SK-N-SH (cell line): ENCODE results near the gene KCNIP4. TPM values are rescaled to one million over a fixed set of nuclear protein-coding genes. Genes with fewer than 3 reads are reported as not detected.

Experiments
- CTCF ChIA-PET: fragments of 300-600, 350-600 bp; formaldehyde crosslinking; extraction: SDS; loops from one replicate; lab custom pipeline; 2021; lab: Yijun Ruan, JAX
- POLR2A ChIA-PET: fragments of 350-600 bp; sonication (Branson Sonifier 250); formaldehyde crosslinking; extraction: SDS; loops from one replicate; lab custom pipeline; 2020; ENCODE audit warnings: antibody characterized with exemption, inconsistent platforms; lab: Yijun Ruan, JAX
- DNase-seq: peaks from one replicate; pipeline ENCODE4 v3.0.0; 2012
- H2AFZ ChIP-seq: fragments of 200-600 bp; sonication (generic); 2 replicates; pipeline ENCODE4 v1.8.1; 2016; ENCODE audit warnings: antibody characterized with exemption, mild to moderate bottlenecking, low read depth
- H3F3A ChIP-seq: fragments of 200-600 bp; sonication (generic); replicated peaks from 2 replicates; pipeline ENCODE3; 2016; ENCODE audit warnings: antibody characterized with exemption, mild to moderate bottlenecking; ENCODE audit not compliant: insufficient read depth
- H3K27ac ChIP-seq, 2 experiments: fragments of 200-500 bp in 1 of 2; fragments of 200-600 bp in 1 of 2; sonication (Bioruptor generic) in 1 of 2; sonication (generic), shearing (Covaris generic) in 1 of 2; 2 replicates each; pipeline versions ENCODE4 v1.5.1 to v1.6.1; 2014 to 2016; ENCODE audit warnings: low read depth in 2 of 2, inconsistent platforms in 1 of 2, low read length in 1 of 2, mild to moderate bottlenecking in 1 of 2, mixed read lengths in 1 of 2
- H3K27me3 ChIP-seq: fragments of 200-600 bp; sonication (generic), shearing (Covaris generic); 2 replicates; pipeline ENCODE4 v1.6.1; 2016; ENCODE audit warnings: mixed run types; ENCODE audit not compliant: insufficient read depth
- H3K36me3 ChIP-seq, 2 experiments: fragments of 200-500 bp in 1 of 2; fragments of 200-600 bp in 1 of 2; sonication (Bioruptor generic) in 1 of 2; sonication (generic) in 1 of 2; replicated peaks in 1 of 2; 2 replicates each; pipeline versions ENCODE3 to v1.5.1; 2014 to 2016; ENCODE audit warnings: low read length in 1 of 2, mild to moderate bottlenecking in 1 of 2; ENCODE audit not compliant: insufficient read depth in 2 of 2, control insufficient read depth in 1 of 2
- H3K4me1 ChIP-seq, 2 experiments: fragments of 200-500 bp in 1 of 2; fragments of 200-600 bp in 1 of 2; sonication (Bioruptor generic) in 1 of 2; sonication (generic), shearing (Covaris generic) in 1 of 2; 2 replicates each; pipeline versions ENCODE4 v1.5.1 to v1.6.1; 2014 to 2016; ENCODE audit warnings: low read depth in 1 of 2, low read length in 1 of 2, mixed run types in 1 of 2; ENCODE audit not compliant: insufficient read depth in 2 of 2, control insufficient read depth in 1 of 2
- H3K4me2 ChIP-seq: fragments of 200-600 bp; sonication (generic), shearing (Covaris generic); 2 replicates; pipeline ENCODE4 v1.6.1; 2017; ENCODE audit warnings: mixed run types
- H3K4me3 ChIP-seq, 2 experiments: fragments of 200-500 bp in 1 of 2; fragments of 200-600 bp in 1 of 2; sonication (Bioruptor generic) in 1 of 2; sonication (generic), shearing (Covaris generic) in 1 of 2; 2 replicates each; pipeline versions ENCODE4 v1.5.1 to v1.8.1; 2014 to 2016; ENCODE audit warnings: low read depth in 2 of 2, inconsistent platforms in 1 of 2, low read length in 1 of 2, mild to moderate bottlenecking in 1 of 2, mixed read lengths in 1 of 2, moderate library complexity in 1 of 2
- H3K79me2 ChIP-seq: fragments of 200-600 bp; sonication (generic); 2 replicates; pipeline ENCODE4 v1.8.1; 2017; ENCODE audit warnings: mild to moderate bottlenecking; ENCODE audit not compliant: insufficient read depth
- H3K9ac ChIP-seq: fragments of 200-600 bp; sonication (generic); 2 replicates; pipeline ENCODE4 v1.6.1; 2017; ENCODE audit warnings: mixed run types
- H3K9me2 ChIP-seq: fragments of 200-600 bp; sonication (generic); 2 replicates; pipeline ENCODE4 v1.6.1; 2017; ENCODE audit warnings: mixed run types
- H3K9me3 ChIP-seq: fragments of 200-600 bp; sonication (generic); 2 replicates; pipeline ENCODE4 v1.6.1; 2017; ENCODE audit warnings: mixed run types, mild to moderate bottlenecking, moderate library complexity
- H4K20me1 ChIP-seq: fragments of 200-600 bp; sonication (generic); 2 replicates; pipeline ENCODE4 v1.6.1; 2017; ENCODE audit warnings: mild to moderate bottlenecking, mixed run types; ENCODE audit not compliant: insufficient read depth
- ELF1 ChIP-seq: IDR thresholded peaks from 2 replicates; pipeline ENCODE4 v1.4.0; 2012
- EZH2phosphoT487 ChIP-seq: fragments of 200-600 bp; sonication (generic); IDR thresholded peaks from 2 replicates; pipeline ENCODE4 v1.6.1; 2017; ENCODE audit warnings: low read depth, mixed run types, mild to moderate bottlenecking, antibody characterized with exemption, moderate library complexity, borderline replicate concordance
- FOSL2 ChIP-seq: IDR thresholded peaks from 2 replicates; pipeline ENCODE4 v1.4.0; 2012; ENCODE audit warnings: low read depth, mild to moderate bottlenecking, moderate library complexity, borderline replicate concordance
- FOXJ3 ChIP-seq: sonication (generic); formaldehyde crosslinking; IDR thresholded peaks from 2 replicates; pipeline ENCODE4 v1.5.1; 2020; ENCODE audit warnings: mild to moderate bottlenecking, missing genetic modification reagents
- FOXM1 ChIP-seq: IDR thresholded peaks from 2 replicates; pipeline ENCODE4 v1.4.0; 2012; ENCODE audit warnings: low read depth, mild to moderate bottlenecking
- GABPA ChIP-seq: IDR thresholded peaks from 2 replicates; pipeline ENCODE4 v1.4.0; 2012; ENCODE audit warnings: low read depth, mild to moderate bottlenecking
- GATA2 ChIP-seq: sonication (generic); formaldehyde crosslinking; IDR thresholded peaks from 2 replicates; pipeline ENCODE4 v1.5.0; 2020; ENCODE audit warnings: mild to moderate bottlenecking, missing genetic modification reagents
- IRF3 ChIP-seq: fragments of 150-350 bp; IDR thresholded peaks from 2 replicates; pipeline ENCODE4 v1.6.1; 2016; ENCODE audit warnings: mild to moderate bottlenecking, low read depth, low read length
- MAX ChIP-seq: IDR thresholded peaks from 2 replicates; pipeline ENCODE4 v1.4.0; 2012; ENCODE audit warnings: low read depth
- MEF2A ChIP-seq: IDR thresholded peaks from 2 replicates; pipeline ENCODE4 v1.4.0; 2012; ENCODE audit warnings: low read depth, borderline replicate concordance
- MXI1 ChIP-seq: IDR thresholded peaks from 2 replicates; pipeline ENCODE4 v1.6.1; 2012; ENCODE audit warnings: mild to moderate bottlenecking, low read depth, low read length, improper control_type of control experiment
- NFIC ChIP-seq: IDR thresholded peaks from 2 replicates; pipeline ENCODE4 v1.4.0; 2012; ENCODE audit warnings: borderline replicate concordance
- NRF1 ChIP-seq: IDR thresholded peaks from 2 replicates; pipeline ENCODE4 v1.6.1; 2012; ENCODE audit warnings: low read depth, mild to moderate bottlenecking, low read length
- POLR2AphosphoS5 ChIP-seq: IDR thresholded peaks from 2 replicates; pipeline ENCODE4 v1.6.1; 2012; ENCODE audit warnings: low read depth, low read length
- RXRA ChIP-seq: IDR thresholded peaks from 2 replicates; pipeline ENCODE4 v1.4.0; 2012; ENCODE audit warnings: low read depth, mild to moderate bottlenecking, borderline replicate concordance
- TEAD4 ChIP-seq: IDR thresholded peaks from 2 replicates; pipeline ENCODE4 v1.4.0; 2012; ENCODE audit warnings: mild to moderate bottlenecking, borderline replicate concordance; ENCODE audit not compliant: insufficient read depth
- USF2 ChIP-seq: fragments of 150-350 bp; IDR thresholded peaks from 2 replicates; pipeline ENCODE4 v1.6.1; 2017; ENCODE audit warnings: antibody characterized with exemption, low read length, low read depth, borderline replicate concordance
- ZBTB33 ChIP-seq: IDR thresholded peaks from 2 replicates; pipeline ENCODE4 v1.4.0; 2012; ENCODE audit warnings: low read depth, borderline replicate concordance
- WGBS: methylation state at CpG from one replicate; pipeline ENCODE4 v1.1.6; 2017; ENCODE audit warnings: low lambda C conversion rate; 5-methylcytosine and 5-hydroxymethylcytosine counted together
- polyA plus RNA-seq, 3 experiments: library from polyadenylated mRNA; depleted of rRNA; stranded (reverse); fragments of >200 nt; gene quantifications; 2 replicates each; pipeline ENCODE4 v1.2.3, GENCODE V29; 2012

The KCNIP4 gene
- polyA plus RNA-seq, 1 of the 3 experiments (the other 2 are of a cell fraction), result 0.18 TPM

GRCh38 chr4:21377046-21377445 is 571.5 kb downstream of the KCNIP4 start:
- Histone ChIP-seq H3K27ac (no peak overlapping the region), H3K9me3 (no peaks in the 10 kb centered on the region), H2AFZ (no peak overlapping the region), H3K4me1 (no peaks in the 10 kb centered on the region), H3F3A (no peaks in the 10 kb centered on the region), H3K9me2 (no peaks in the 10 kb centered on the region), H3K4me3 (no peak overlapping the region), H3K4me2 (no peak overlapping the region), H3K36me3 (no peaks in the 10 kb centered on the region), H3K9ac (no peak overlapping the region), H3K27me3 (no peaks in the 10 kb centered on the region), H4K20me1 (no peaks in the 10 kb centered on the region), H3K79me2 (no peaks in the 10 kb centered on the region)
- ChIA-PET POLR2A (no interaction called here), CTCF (interaction anchor here (0.6 kb wide), 1 partner anchor 131 kb away, joined by 3 read pairs; no protein-coding TSS in a partner anchor)
- WGBS, result 9% methylated on average over 2 of the region's 2 CpGs
- DNase-seq, result no peak
- no peak for TF ChIP-seq USF2
- no peak for TF ChIP-seq EZH2phosphoT487
- TF ChIP-seq RXRA, result no peak
- no peak for TF ChIP-seq NRF1
- TF ChIP-seq IRF3, result no peak
- no peak for TF ChIP-seq NFIC
- no peak for TF ChIP-seq GABPA
- TF ChIP-seq GATA2 (CRISPR knock-in tag), result no peak
- TF ChIP-seq FOXM1, result no peak
- TF ChIP-seq TEAD4, result no peak
- no peak for TF ChIP-seq MXI1
- TF ChIP-seq POLR2AphosphoS5, result no peak
- TF ChIP-seq MEF2A, result no peak
- no peak for TF ChIP-seq FOSL2
- TF ChIP-seq FOXJ3 (CRISPR knock-in tag), result no peak
- TF ChIP-seq MAX, result no peak
- no peak for TF ChIP-seq ELF1
- TF ChIP-seq ZBTB33, result no peak
